HepG2 (cell line): ENCODE measurements around the gene ZBTB20. TPM values are rescaled to one million over a fixed set of nuclear protein-coding genes. Genes with fewer than 3 reads are reported as not detected.

Experiments
- ATAC-seq: fragments of 200-7000 bp; cut with Tn5 transposase; 3 replicates; pipeline ENCODE4 v1.9.1; 2020; ENCODE audit warnings: mild to moderate bottlenecking, moderate library complexity
- BruUV-seq: library from RNA; stranded (reverse); fragments of 400-500 nt; replicated peaks from 2 replicates; lab custom pipeline; 2021; lab: Mats Ljungman, UMichigan
- CTCF ChIA-PET: fragments of 300-600 bp; formaldehyde crosslinking; extraction: SDS; loops from one replicate; lab custom pipeline; 2021; ENCODE audit warnings: low total read pairs, inconsistent platforms, low intra/inter-chr PET ratio; lab: Yijun Ruan, JAX
- POLR2A ChIA-PET: fragments of 350-600 bp; sonication (Branson Sonifier 250); formaldehyde crosslinking; loops from one replicate; lab custom pipeline; 2020; ENCODE audit warnings: antibody characterized with exemption, inconsistent platforms; lab: Yijun Ruan, JAX
- DNase-seq: peaks from one replicate; pipeline ENCODE4 v3.0.0-alpha.2; 2015; ENCODE audit warnings: low spot score
- FAIRE-seq: peaks from 3 replicates; lab custom pipeline; 2011; peaks lifted over from hg19 to GRCh38; lab: Jason Lieb, UNC
- H2AFZ ChIP-seq: one replicate; pipeline ENCODE4 v1.6.1; 2011; ENCODE audit warnings: low read length, inconsistent platforms
- H3K27ac ChIP-seq: fragments of 300-600 bp; 3 replicates; pipeline ENCODE4 v1.8.0; 2011; ENCODE audit warnings: mixed run types, mild to moderate bottlenecking, mixed read lengths, low read length, inconsistent platforms; ENCODE audit not compliant: insufficient read depth; ENCODE audit errors: extremely low read length
- H3K27me3 ChIP-seq, 2 experiments: fragments of 200-600 bp in 1 of 2; 2 replicates in 1 of 2; 3 replicates in 1 of 2; pipeline versions ENCODE4 v1.6.0 to v1.8.0; 2011; ENCODE audit warnings: low read length in 2 of 2, mild to moderate bottlenecking in 2 of 2, moderate library complexity in 2 of 2, inconsistent platforms in 1 of 2; ENCODE audit not compliant: insufficient read depth in 2 of 2, control insufficient read depth in 1 of 2
- H3K36me3 ChIP-seq, 2 experiments: fragments of 200-600 bp in 1 of 2; replicated peaks in 1 of 2; 2 replicates in 1 of 2; 3 replicates in 1 of 2; pipeline versions ENCODE4 v1.5.1 to v1.8.0; 2011; ENCODE audit warnings: low read length in 2 of 2, inconsistent platforms in 1 of 2; ENCODE audit not compliant: insufficient read depth in 2 of 2, control insufficient read depth in 1 of 2
- H3K4me1 ChIP-seq: 2 replicates; pipeline ENCODE4 v1.5.1; 2012; ENCODE audit warnings: low read length, inconsistent platforms; ENCODE audit not compliant: insufficient read depth
- H3K4me2 ChIP-seq: 2 replicates; pipeline ENCODE4 v1.6.0; 2011; ENCODE audit warnings: low read depth, low read length, inconsistent platforms
- H3K4me3 ChIP-seq, 3 experiments: fragments of 200-600 bp in 1 of 3; sonication (generic), shearing (Covaris generic) in 1 of 3; replicated peaks in 1 of 3; 2 replicates each; pipeline ENCODE4 v1.5.1; 2011 to 2016; ENCODE audit warnings: low read length in 3 of 3, inconsistent platforms in 2 of 3, low read depth in 2 of 3, mild to moderate bottlenecking in 2 of 3, control low read depth in 1 of 3, mixed read lengths in 1 of 3; ENCODE audit not compliant: insufficient read depth in 1 of 3
- H3K79me2 ChIP-seq: one replicate; pipeline ENCODE4 v1.6.1; 2011; ENCODE audit warnings: low read length, inconsistent platforms; ENCODE audit not compliant: insufficient read depth
- H3K9ac ChIP-seq: 2 replicates; pipeline ENCODE4 v1.6.0; 2011; ENCODE audit warnings: mild to moderate bottlenecking, low read depth, low read length, inconsistent platforms; ENCODE audit not compliant: insufficient read depth
- H3K9me3 ChIP-seq: 2 replicates; pipeline ENCODE4 v1.5.1; 2012; ENCODE audit warnings: mild to moderate bottlenecking, low read length
- H4K20me1 ChIP-seq: 2 replicates; pipeline ENCODE4 v1.6.0; 2011; ENCODE audit warnings: inconsistent platforms, mild to moderate bottlenecking, low read length, moderate library complexity; ENCODE audit not compliant: insufficient read depth
- CSRNP2 ChIP-seq: sonication (generic); formaldehyde crosslinking; conservative IDR thresholded peaks from 2 replicates; pipeline ENCODE4 v1.8.0; 2022; ENCODE audit warnings: low read depth, missing genetic modification reagents
- GLMP ChIP-seq: sonication (generic); formaldehyde crosslinking; IDR thresholded peaks from 2 replicates; pipeline ENCODE4 v1.9.0; 2021; ENCODE audit warnings: missing genetic modification reagents, mild to moderate bottlenecking, borderline replicate concordance
- HCFC1 ChIP-seq: fragments of 150-350 bp; IDR thresholded peaks from 2 replicates; pipeline ENCODE4 v1.6.1; 2014; ENCODE audit warnings: low read depth, low read length
- HDAC2 ChIP-seq: sonication (generic); formaldehyde crosslinking; IDR thresholded peaks from 2 replicates; pipeline ENCODE4 v1.4.0; 2020; ENCODE audit warnings: missing genetic modification reagents
- IKZF5 ChIP-seq: IDR thresholded peaks from 2 replicates; pipeline ENCODE4 v1.6.1; 2018; ENCODE audit warnings: missing genetic modification reagents, mild to moderate bottlenecking, missing compliant biosample characterization
- IRX3 ChIP-seq: sonication (generic); formaldehyde crosslinking; IDR thresholded peaks from 2 replicates; pipeline ENCODE4 v1.8.1; 2023; ENCODE audit warnings: mild to moderate bottlenecking, low read depth, missing genetic modification reagents, borderline replicate concordance
- MIER2 ChIP-seq: IDR thresholded peaks from 2 replicates; pipeline ENCODE4 v1.6.1; 2016; ENCODE audit warnings: missing biosample characterization, missing genetic modification reagents
- MIER3 ChIP-seq: IDR thresholded peaks from 2 replicates; pipeline ENCODE4 v1.6.1; 2016; ENCODE audit warnings: missing compliant biosample characterization, borderline replicate concordance
- RCOR2 ChIP-seq: IDR thresholded peaks from 2 replicates; pipeline ENCODE4 v1.6.1; 2016; ENCODE audit warnings: missing biosample characterization, missing genetic modification reagents
- SYNCRIP ChIP-seq: fragments of 200-400 bp; formaldehyde crosslinking; IDR thresholded peaks from 2 replicates; pipeline ENCODE4 v1.6.1; 2018; ENCODE audit warnings: mild to moderate bottlenecking, low read depth, low read length; ENCODE audit not compliant: insufficient read depth
- TAF15 ChIP-seq: fragments of 200-400 bp; formaldehyde crosslinking; IDR thresholded peaks from one replicate; pipeline ENCODE4 v1.6.1; 2018; ENCODE audit warnings: mild to moderate bottlenecking, low read depth, low read length; ENCODE audit not compliant: poor library complexity, severe bottlenecking
- ZFP90 ChIP-seq: sonication (generic); formaldehyde crosslinking; IDR thresholded peaks from 2 replicates; pipeline ENCODE4 v1.8.0; 2022; ENCODE audit warnings: missing genetic modification reagents, mild to moderate bottlenecking, inconsistent platforms, borderline replicate concordance
- ZNF20 ChIP-seq: sonication (generic); formaldehyde crosslinking; IDR thresholded peaks from 2 replicates; pipeline ENCODE4 v1.4.0; 2020; ENCODE audit warnings: mild to moderate bottlenecking, moderate library complexity, missing genetic modification reagents
- ZNF552 ChIP-seq: sonication (generic); formaldehyde crosslinking; IDR thresholded peaks from 2 replicates; pipeline ENCODE4 v1.9.0; 2022; ENCODE audit warnings: missing genetic modification reagents, mild to moderate bottlenecking, borderline replicate concordance
- ZNF891 ChIP-seq: sonication (generic); formaldehyde crosslinking; IDR thresholded peaks from 2 replicates; pipeline ENCODE4 v1.5.0; 2020; ENCODE audit warnings: mild to moderate bottlenecking, missing genetic modification reagents
- ZSCAN30 ChIP-seq: sonication (generic); formaldehyde crosslinking; IDR thresholded peaks from 2 replicates; pipeline ENCODE4 v1.5.0; 2020; ENCODE audit warnings: mild to moderate bottlenecking, missing genetic modification reagents
- WGBS: methylation state at CpG from one replicate; pipeline ENCODE4 v1.1.6; 2017; ENCODE audit warnings: low lambda C conversion rate; 5-methylcytosine and 5-hydroxymethylcytosine counted together
- in situ Hi-C: cut with HindIII; loops from 2 replicates; pipeline ENCODE4 v1.10.0; 2017; ENCODE audit warnings: low pct_unique_long_range_greater_than_20kb; ENCODE audit not compliant: extremely low pct_ligation_motif_present
- intact Hi-C: fragments of 100-400 bp; cut with micrococcal nuclease; formaldehyde crosslinking; loops from one replicate; pipeline ENCODE4 v1.10.0; 2022; ENCODE audit not compliant: unreplicated experiment
- polyA plus RNA-seq, 8 experiments: library from polyadenylated mRNA; depleted of rRNA in 3 of 8; stranded (reverse) in 7 of 8; unstranded in 1 of 8; fragments of >200 nt; fragmentation: Illumina TruSeq in 4 of 8; extraction: Trizol in 4 of 8; gene quantifications; 2 replicates each; pipeline versions ENCODE4 v1.2.1 to v1.2.3, GENCODE V29; 2011 to 2016; ENCODE audit warnings: low read depth in 4 of 8, missing spikeins in 1 of 8, mixed read lengths in 1 of 8; ENCODE audit not compliant: insufficient read depth in 1 of 8
- total RNA-seq, 5 experiments: library from RNA; depleted of rRNA; stranded (reverse); fragments of >200 nt; fragmentation: Illumina TruSeq; extraction: Trizol; gene quantifications; 2 replicates each; pipeline ENCODE4 v1.2.3, GENCODE V29; 2016; ENCODE audit warnings: low read depth in 1 of 5
- TF ChIP-seq, protein P1 (sequence below): sonication (generic); formaldehyde crosslinking; IDR thresholded peaks from 2 replicates; pipeline ENCODE4 v1.8.0; 2022; ENCODE audit warnings: missing genetic modification reagents, mild to moderate bottlenecking, borderline replicate concordance

The ZBTB20 gene
- total and polyA plus RNA-seq, 2 of the 13 experiments (the other 11 are each of a cell fraction or from before 2014, with no cell fraction given) = 1.9 to 8.8 TPM

GRCh38 chr3:115072265-115073021, 74.6 kb downstream of the ZBTB20 start:
- no peak overlapping the region for H3K4me2 ChIP-seq
- no TSS peak for BruUV-seq

DNA sequence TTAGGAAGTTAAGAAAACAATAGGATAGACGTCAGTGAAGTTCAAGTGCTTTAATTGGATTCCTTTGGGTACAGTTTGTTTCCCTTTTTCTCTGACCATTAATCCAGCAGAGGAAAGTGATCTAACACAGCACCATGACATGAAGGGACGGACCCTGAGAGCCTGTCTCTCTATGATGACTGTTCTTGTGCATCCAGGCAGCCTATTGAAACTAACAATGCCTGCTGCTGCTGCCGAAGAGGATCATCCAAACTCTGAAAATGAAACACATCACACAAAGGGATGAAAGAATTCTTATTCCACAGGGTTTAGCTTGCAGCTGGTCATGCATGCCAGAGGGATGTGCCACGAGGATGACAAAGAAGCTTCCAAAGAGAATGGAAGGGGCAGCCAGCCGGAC, 75.5 kb downstream of the ZBTB20 start:
- WGBS = 69% methylated on average over 5 of the region's 5 CpGs
- Histone ChIP-seq H3K4me3 (no peak overlapping the region), H3K4me1 (no peaks in the 10 kb centered on the region), H3K27me3 (no peaks in the 10 kb centered on the region), H3K79me2 (no peaks in the 10 kb centered on the region), H3K27ac (no peak overlapping the region), H4K20me1 (no peaks in the 10 kb centered on the region), H3K4me2 (no peak overlapping the region), H3K9ac (no peak overlapping the region), H3K36me3 (no peaks in the 10 kb centered on the region), H3K9me3 (no peaks in the 10 kb centered on the region), H2AFZ (no peak overlapping the region)
- DNase-seq (no peak), FAIRE-seq (no peak), ATAC-seq (no peak)
- intact Hi-C loops (no loop called here), in situ Hi-C loops (no loop called here)
- POLR2A ChIA-PET = no interaction called here
- CTCF ChIA-PET = no interaction called here
- BruUV-seq = no TSS peak
- TF ChIP-seq IKZF5 (no peak), RCOR2 (CRISPR knock-in tag) (no peak), ZNF20 (CRISPR knock-in tag) (no peak), MIER2 (CRISPR knock-in tag) (no peak), HDAC2 (no peak), TAF15 (no peak), GLMP (CRISPR knock-in tag) (no peak), ZFP90 (no peak), CSRNP2 (no peak)

More at GRCh38 chr3:115072265-115073021, 74.6 kb downstream of the ZBTB20 start:
- Histone ChIP-seq H3K36me3 (no peaks in the 10 kb centered on the region), H3K27me3 (no peaks in the 10 kb centered on the region), H3K4me1 (no peaks in the 10 kb centered on the region), H2AFZ (no peak overlapping the region), H4K20me1 (no peaks in the 10 kb centered on the region), H3K9me3 (no peaks in the 10 kb centered on the region), H3K4me3 (no peak overlapping the region), H3K9ac (no peak overlapping the region), H3K27ac (no peak overlapping the region), H3K79me2 (no peaks in the 10 kb centered on the region)
- ATAC-seq (no peak), DNase-seq (no peak), FAIRE-seq (no peak)
- TF ChIP-seq MIER3 (CRISPR knock-in tag) (no peak), IRX3 (CRISPR knock-in tag) (no peak), HCFC1 (no peak), SYNCRIP (no peak), ZNF552 (CRISPR knock-in tag) (no peak), ZSCAN30 (CRISPR knock-in tag) (no peak), ZNF891 (CRISPR knock-in tag) (no peak)
- TF ChIP-seq, protein P1, sequence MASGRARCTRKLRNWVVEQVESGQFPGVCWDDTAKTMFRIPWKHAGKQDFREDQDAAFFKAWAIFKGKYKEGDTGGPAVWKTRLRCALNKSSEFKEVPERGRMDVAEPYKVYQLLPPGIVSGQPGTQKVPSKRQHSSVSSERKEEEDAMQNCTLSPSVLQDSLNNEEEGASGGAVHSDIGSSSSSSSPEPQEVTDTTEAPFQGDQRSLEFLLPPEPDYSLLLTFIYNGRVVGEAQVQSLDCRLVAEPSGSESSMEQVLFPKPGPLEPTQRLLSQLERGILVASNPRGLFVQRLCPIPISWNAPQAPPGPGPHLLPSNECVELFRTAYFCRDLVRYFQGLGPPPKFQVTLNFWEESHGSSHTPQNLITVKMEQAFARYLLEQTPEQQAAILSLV = no peak
- ChIA-PET POLR2A (no interaction called here), CTCF (no interaction called here)
- in situ Hi-C loops = no loop called here
- WGBS = 79% methylated on average over 6 of the region's 6 CpGs
- intact Hi-C loops = no loop called here
